HepG2 (cell line): Measurements from ENCODE around the gene MYO1C. TPM values are rescaled to one million over a fixed set of nuclear protein-coding genes. Genes with fewer than 3 reads are reported as not detected.

Experiments used
- ELF1 ChIP-seq: sonication (generic); formaldehyde crosslinking; IDR thresholded peaks from 2 replicates; pipeline ENCODE4 v1.4.0; 2020; ENCODE audit warnings: missing genetic modification reagents
- GPN1 ChIP-seq: sonication (generic); formaldehyde crosslinking; IDR thresholded peaks from 2 replicates; pipeline ENCODE4 v1.5.1; 2020; ENCODE audit warnings: missing genetic modification reagents, borderline replicate concordance
- NFKBIZ ChIP-seq: IDR thresholded peaks from 2 replicates; pipeline ENCODE4 v1.6.1; 2018; ENCODE audit warnings: missing genetic modification reagents, missing compliant biosample characterization
- PLRG1 ChIP-seq: fragments of 450-650 bp; conservative IDR thresholded peaks from 2 replicates; pipeline ENCODE4 v1.6.1; 2016
- POGZ ChIP-seq: sonication (generic); formaldehyde crosslinking; IDR thresholded peaks from 2 replicates; pipeline ENCODE4 v1.4.0; 2020; ENCODE audit warnings: mild to moderate bottlenecking, missing genetic modification reagents
- TEAD3 ChIP-seq: optimal IDR thresholded peaks from 2 replicates; pipeline ENCODE3; 2016; ENCODE audit warnings: borderline replicate concordance
- ZNF660 ChIP-seq: sonication (generic); formaldehyde crosslinking; IDR thresholded peaks from 2 replicates; pipeline ENCODE4 v1.5.1; 2020; ENCODE audit warnings: mild to moderate bottlenecking, low read depth, missing genetic modification reagents, borderline replicate concordance
- ZNF724P ChIP-seq: sonication (generic); formaldehyde crosslinking; IDR thresholded peaks from 2 replicates; pipeline ENCODE4 v1.8.0; 2022; ENCODE audit warnings: missing genetic modification reagents, borderline replicate concordance
- ZNF766 ChIP-seq: sonication (generic); formaldehyde crosslinking; IDR thresholded peaks from 2 replicates; pipeline ENCODE4 v1.5.0; 2020; ENCODE audit warnings: missing genetic modification reagents, borderline replicate concordance
- ZNF878 ChIP-seq: sonication (generic); formaldehyde crosslinking; IDR thresholded peaks from 2 replicates; pipeline ENCODE4 v1.8.1; 2023; ENCODE audit warnings: mild to moderate bottlenecking, missing genetic modification reagents, moderate library complexity
- polyA plus RNA-seq, 8 experiments: library from polyadenylated mRNA; depleted of rRNA in 3 of 8; stranded (reverse) in 7 of 8; unstranded in 1 of 8; fragments of >200 nt; fragmentation: Illumina TruSeq in 4 of 8; extraction: Trizol in 4 of 8; gene quantifications; 2 replicates each; pipeline versions ENCODE4 v1.2.1 to v1.2.3, GENCODE V29; 2011 to 2016; ENCODE audit warnings: low read depth in 4 of 8, missing spikeins in 1 of 8, mixed read lengths in 1 of 8; ENCODE audit not compliant: insufficient read depth in 1 of 8
- total RNA-seq, 5 experiments: library from RNA; depleted of rRNA; stranded (reverse); fragments of >200 nt; fragmentation: Illumina TruSeq; extraction: Trizol; gene quantifications; 2 replicates each; pipeline ENCODE4 v1.2.3, GENCODE V29; 2016; ENCODE audit warnings: low read depth in 1 of 5
- TF ChIP-seq, protein P1 (sequence below): sonication (generic); formaldehyde crosslinking; IDR thresholded peaks from 2 replicates; pipeline ENCODE4 v1.5.1; 2020; ENCODE audit warnings: missing genetic modification reagents, mild to moderate bottlenecking, borderline replicate concordance
- TF ChIP-seq, protein P2 (sequence below): sonication (generic); formaldehyde crosslinking; IDR thresholded peaks from 2 replicates; pipeline ENCODE4 v1.4.0; 2020; ENCODE audit warnings: missing genetic modification reagents
- TF ChIP-seq, protein P3 (sequence below): sonication (generic); formaldehyde crosslinking; IDR thresholded peaks from 2 replicates; pipeline ENCODE4 v1.5.1; 2020; ENCODE audit warnings: mild to moderate bottlenecking, missing genetic modification reagents, borderline replicate concordance
- TF ChIP-seq, protein P4 (sequence below): sonication (generic); formaldehyde crosslinking; IDR thresholded peaks from 2 replicates; pipeline ENCODE4 v1.5.0; 2020; ENCODE audit warnings: mild to moderate bottlenecking, missing genetic modification reagents

The MYO1C gene
- total and polyA plus RNA-seq, 2 of the 13 experiments (the other 11 are each of a cell fraction or from before 2014, with no cell fraction given): 22.7 to 40.8 TPM

DNA sequence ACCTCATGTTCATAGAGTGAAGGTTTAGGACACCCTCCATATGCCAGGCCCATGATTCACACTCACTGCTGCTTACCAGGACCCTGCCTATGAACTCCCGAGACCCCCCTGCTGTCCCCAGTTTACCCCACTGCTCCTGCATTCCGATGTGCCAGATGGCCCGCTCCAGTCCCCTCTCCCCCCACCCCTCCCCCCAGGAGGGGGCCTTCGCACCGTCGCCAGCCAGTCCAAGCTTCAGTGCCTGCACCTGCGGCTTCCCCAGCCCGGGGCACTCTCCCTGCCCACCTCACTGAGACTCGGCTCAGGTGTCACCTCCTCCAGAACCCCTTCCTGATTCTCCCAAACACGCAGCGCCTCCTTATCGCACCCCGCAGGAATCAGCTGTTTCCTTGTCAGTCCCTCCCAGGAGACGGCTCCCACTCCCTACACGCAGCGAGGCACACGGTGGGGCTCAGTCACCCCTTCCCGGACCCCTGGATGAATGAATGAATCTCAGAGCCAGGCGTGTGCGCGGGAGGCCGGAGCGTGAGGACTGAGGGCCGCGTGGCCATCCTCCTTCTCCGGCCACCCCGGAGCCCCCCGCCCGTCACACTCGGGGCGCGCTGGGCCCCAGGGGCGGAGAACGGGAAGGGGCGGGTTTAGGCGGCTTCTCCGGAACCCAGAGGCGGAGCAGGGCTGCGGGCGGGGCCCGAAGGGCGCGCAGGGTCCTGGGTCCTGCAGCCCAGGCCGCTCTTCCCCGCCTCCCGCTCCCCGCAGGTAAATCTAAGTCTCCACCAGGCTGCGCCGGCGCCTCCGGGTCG, 1.6 kb downstream of the MYO1C start (continued):
- TF ChIP-seq ZNF878 (CRISPR knock-in tag) (no peak), POGZ (CRISPR knock-in tag) (0 out of 2 replicates have a peak, but pooled peaks have one; percentile 20), ZNF724P (peak; percentile 55; the same call in 1 of the 2 replicates), ELF1 (CRISPR knock-in tag) (peak; percentile 49; the same call in 1 of the 2 replicates), ZNF660 (no peak), GPN1 (CRISPR knock-in tag) (no peak), ZNF766 (CRISPR knock-in tag) (no peak), NFKBIZ (CRISPR knock-in tag) (0 out of 2 replicates have a peak, but pooled peaks have one; percentile 27), PLRG1 (no peak), TEAD3 (no peak)
- TF ChIP-seq, protein P1, sequence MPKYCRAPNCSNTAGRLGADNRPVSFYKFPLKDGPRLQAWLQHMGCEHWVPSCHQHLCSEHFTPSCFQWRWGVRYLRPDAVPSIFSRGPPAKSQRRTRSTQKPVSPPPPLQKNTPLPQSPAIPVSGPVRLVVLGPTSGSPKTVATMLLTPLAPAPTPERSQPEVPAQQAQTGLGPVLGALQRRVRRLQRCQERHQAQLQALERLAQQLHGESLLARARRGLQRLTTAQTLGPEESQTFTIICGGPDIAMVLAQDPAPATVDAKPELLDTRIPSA (CRISPR knock-in tag): no peak
- TF ChIP-seq, protein P2, sequence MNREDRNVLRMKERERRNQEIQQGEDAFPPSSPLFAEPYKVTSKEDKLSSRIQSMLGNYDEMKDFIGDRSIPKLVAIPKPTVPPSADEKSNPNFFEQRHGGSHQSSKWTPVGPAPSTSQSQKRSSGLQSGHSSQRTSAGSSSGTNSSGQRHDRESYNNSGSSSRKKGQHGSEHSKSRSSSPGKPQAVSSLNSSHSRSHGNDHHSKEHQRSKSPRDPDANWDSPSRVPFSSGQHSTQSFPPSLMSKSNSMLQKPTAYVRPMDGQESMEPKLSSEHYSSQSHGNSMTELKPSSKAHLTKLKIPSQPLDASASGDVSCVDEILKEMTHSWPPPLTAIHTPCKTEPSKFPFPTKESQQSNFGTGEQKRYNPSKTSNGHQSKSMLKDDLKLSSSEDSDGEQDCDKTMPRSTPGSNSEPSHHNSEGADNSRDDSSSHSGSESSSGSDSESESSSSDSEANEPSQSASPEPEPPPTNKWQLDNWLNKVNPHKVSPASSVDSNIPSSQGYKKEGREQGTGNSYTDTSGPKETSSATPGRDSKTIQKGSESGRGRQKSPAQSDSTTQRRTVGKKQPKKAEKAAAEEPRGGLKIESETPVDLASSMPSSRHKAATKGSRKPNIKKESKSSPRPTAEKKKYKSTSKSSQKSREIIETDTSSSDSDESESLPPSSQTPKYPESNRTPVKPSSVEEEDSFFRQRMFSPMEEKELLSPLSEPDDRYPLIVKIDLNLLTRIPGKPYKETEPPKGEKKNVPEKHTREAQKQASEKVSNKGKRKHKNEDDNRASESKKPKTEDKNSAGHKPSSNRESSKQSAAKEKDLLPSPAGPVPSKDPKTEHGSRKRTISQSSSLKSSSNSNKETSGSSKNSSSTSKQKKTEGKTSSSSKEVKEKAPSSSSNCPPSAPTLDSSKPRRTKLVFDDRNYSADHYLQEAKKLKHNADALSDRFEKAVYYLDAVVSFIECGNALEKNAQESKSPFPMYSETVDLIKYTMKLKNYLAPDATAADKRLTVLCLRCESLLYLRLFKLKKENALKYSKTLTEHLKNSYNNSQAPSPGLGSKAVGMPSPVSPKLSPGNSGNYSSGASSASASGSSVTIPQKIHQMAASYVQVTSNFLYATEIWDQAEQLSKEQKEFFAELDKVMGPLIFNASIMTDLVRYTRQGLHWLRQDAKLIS (CRISPR knock-in tag): no peak
- TF ChIP-seq, protein P3, sequence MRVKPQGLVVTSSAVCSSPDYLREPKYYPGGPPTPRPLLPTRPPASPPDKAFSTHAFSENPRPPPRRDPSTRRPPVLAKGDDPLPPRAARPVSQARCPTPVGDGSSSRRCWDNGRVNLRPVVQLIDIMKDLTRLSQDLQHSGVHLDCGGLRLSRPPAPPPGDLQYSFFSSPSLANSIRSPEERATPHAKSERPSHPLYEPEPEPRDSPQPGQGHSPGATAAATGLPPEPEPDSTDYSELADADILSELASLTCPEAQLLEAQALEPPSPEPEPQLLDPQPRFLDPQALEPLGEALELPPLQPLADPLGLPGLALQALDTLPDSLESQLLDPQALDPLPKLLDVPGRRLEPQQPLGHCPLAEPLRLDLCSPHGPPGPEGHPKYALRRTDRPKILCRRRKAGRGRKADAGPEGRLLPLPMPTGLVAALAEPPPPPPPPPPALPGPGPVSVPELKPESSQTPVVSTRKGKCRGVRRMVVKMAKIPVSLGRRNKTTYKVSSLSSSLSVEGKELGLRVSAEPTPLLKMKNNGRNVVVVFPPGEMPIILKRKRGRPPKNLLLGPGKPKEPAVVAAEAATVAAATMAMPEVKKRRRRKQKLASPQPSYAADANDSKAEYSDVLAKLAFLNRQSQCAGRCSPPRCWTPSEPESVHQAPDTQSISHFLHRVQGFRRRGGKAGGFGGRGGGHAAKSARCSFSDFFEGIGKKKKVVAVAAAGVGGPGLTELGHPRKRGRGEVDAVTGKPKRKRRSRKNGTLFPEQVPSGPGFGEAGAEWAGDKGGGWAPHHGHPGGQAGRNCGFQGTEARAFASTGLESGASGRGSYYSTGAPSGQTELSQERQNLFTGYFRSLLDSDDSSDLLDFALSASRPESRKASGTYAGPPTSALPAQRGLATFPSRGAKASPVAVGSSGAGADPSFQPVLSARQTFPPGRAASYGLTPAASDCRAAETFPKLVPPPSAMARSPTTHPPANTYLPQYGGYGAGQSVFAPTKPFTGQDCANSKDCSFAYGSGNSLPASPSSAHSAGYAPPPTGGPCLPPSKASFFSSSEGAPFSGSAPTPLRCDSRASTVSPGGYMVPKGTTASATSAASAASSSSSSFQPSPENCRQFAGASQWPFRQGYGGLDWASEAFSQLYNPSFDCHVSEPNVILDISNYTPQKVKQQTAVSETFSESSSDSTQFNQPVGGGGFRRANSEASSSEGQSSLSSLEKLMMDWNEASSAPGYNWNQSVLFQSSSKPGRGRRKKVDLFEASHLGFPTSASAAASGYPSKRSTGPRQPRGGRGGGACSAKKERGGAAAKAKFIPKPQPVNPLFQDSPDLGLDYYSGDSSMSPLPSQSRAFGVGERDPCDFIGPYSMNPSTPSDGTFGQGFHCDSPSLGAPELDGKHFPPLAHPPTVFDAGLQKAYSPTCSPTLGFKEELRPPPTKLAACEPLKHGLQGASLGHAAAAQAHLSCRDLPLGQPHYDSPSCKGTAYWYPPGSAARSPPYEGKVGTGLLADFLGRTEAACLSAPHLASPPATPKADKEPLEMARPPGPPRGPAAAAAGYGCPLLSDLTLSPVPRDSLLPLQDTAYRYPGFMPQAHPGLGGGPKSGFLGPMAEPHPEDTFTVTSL (CRISPR knock-in tag): peak; percentile 48; the same call in 1 of the 2 replicates
- TF ChIP-seq, protein P4, sequence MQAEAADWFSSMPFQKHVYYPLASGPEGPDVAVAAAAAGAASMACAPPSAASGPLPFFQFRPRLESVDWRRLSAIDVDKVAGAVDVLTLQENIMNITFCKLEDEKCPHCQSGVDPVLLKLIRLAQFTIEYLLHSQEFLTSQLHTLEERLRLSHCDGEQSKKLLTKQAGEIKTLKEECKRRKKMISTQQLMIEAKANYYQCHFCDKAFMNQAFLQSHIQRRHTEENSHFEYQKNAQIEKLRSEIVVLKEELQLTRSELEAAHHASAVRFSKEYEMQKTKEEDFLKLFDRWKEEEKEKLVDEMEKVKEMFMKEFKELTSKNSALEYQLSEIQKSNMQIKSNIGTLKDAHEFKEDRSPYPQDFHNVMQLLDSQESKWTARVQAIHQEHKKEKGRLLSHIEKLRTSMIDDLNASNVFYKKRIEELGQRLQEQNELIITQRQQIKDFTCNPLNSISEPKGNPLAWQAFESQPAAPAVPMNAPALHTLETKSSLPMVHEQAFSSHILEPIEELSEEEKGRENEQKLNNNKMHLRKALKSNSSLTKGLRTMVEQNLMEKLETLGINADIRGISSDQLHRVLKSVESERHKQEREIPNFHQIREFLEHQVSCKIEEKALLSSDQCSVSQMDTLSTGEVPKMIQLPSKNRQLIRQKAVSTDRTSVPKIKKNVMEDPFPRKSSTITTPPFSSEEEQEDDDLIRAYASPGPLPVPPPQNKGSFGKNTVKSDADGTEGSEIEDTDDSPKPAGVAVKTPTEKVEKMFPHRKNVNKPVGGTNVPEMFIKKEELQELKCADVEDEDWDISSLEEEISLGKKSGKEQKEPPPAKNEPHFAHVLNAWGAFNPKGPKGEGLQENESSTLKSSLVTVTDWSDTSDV (CRISPR knock-in tag): no peak
